Prostate gland (tissue), 2 donors: ENCODE results near the gene NT5DC1. TPM values are rescaled to one million over a fixed set of nuclear protein-coding genes. Genes with fewer than 3 reads are reported as not detected.

ENCODE experiments used
- DNase-seq: peaks from one replicate; pipeline ENCODE4 v3.0.0-alpha.2; 2019; ENCODE audit warnings: low spot score
- H3K27ac ChIP-seq, 2 donors: fragments of 200-600 bp; sonication (generic); 2 replicates each; pipeline ENCODE4 v1.5.1; 2017 to 2019
- H3K27me3 ChIP-seq: fragments of 200-600 bp; sonication (generic); replicated peaks from 2 replicates; pipeline ENCODE4 v1.5.1; 2019; ENCODE audit not compliant: insufficient read depth
- H3K36me3 ChIP-seq, 2 donors: fragments of 200-600 bp; sonication (generic); 1 replicate in 1 of 2; 2 replicates in 1 of 2; pipeline versions ENCODE4 v1.5.1 to v1.8.1; 2017 to 2019
- H3K4me1 ChIP-seq: fragments of 200-600 bp; sonication (generic); replicated peaks from 2 replicates; pipeline ENCODE4 v1.5.1; 2019
- H3K4me3 ChIP-seq, 2 donors: fragments of 200-600 bp; sonication (generic); 2 replicates each; pipeline ENCODE4 v1.5.1; 2017 to 2019
- H3K9me3 ChIP-seq: fragments of 200-600 bp; sonication (generic); 2 replicates; pipeline ENCODE4 v1.5.1; 2017
- POLR2A ChIP-seq: fragments of 450-650 bp; IDR thresholded peaks from one replicate; pipeline ENCODE4 v1.6.1; 2016; ENCODE audit warnings: antibody characterized with exemption, mild to moderate bottlenecking
- POLR2AphosphoS5 ChIP-seq: sonication (generic); formaldehyde crosslinking; IDR thresholded peaks from one replicate; pipeline ENCODE4 v1.6.1; 2017; ENCODE audit warnings: antibody characterized with exemption
- WGBS: methylation state at CpG from one replicate; pipeline ENCODE4 v1.1.5; 2018; 5-methylcytosine and 5-hydroxymethylcytosine counted together
- intact Hi-C: fragments of 100-400 bp; cut with DNase I; formaldehyde crosslinking; loops from one replicate; pipeline ENCODE4 v1.14.2; 2022
- total RNA-seq, 2 donors: library from RNA; depleted of rRNA; stranded (reverse); fragments of >200 nt; gene quantifications; one replicate each; pipeline ENCODE4 v1.1.0, GENCODE V29; 2016
- TF ChIP-seq, protein P1 (sequence below), 4 experiments: fragments of 200-600 bp in 2 of 4; fragments of 450-650 bp in 2 of 4; sonication (generic) in 2 of 4; IDR thresholded peaks; 1 replicate in 3 of 4; 2 replicates in 1 of 4; pipeline ENCODE4 v1.5.1; 2016 to 2019; ENCODE audit warnings: antibody characterized with exemption in 4 of 4, mild to moderate bottlenecking in 2 of 4, moderate library complexity in 2 of 4

Gene NT5DC1
- total RNA-seq, 2 donors from 2014 or later = 12.3 to 26.1 TPM

GRCh38 chr6:116200619-116201249, 100.1 kb downstream of the NT5DC1 start:
- Histone ChIP-seq H3K27me3 (no peaks in the 10 kb centered on the region), H3K4me1 (no peaks in the 10 kb centered on the region), H3K36me3 (no peaks in the 10 kb centered on the region), H3K27ac (no peak overlapping the region), H3K4me3 (no peak overlapping the region), H3K9me3 (no peaks in the 10 kb centered on the region)
- peak; percentile 7 for TF ChIP-seq POLR2AphosphoS5
- TF ChIP-seq POLR2A = no peak
- intact Hi-C loops = no loop called here
- DNase-seq = no peak
- WGBS = 51% methylated on average over 3 of the region's 3 CpGs

GRCh38 chr6:116201538-116201937, 100.9 kb downstream of the NT5DC1 start:
- intact Hi-C loops = no loop called here
- Histone ChIP-seq H3K36me3 (no peaks in the 10 kb centered on the region), H3K27me3 (no peaks in the 10 kb centered on the region), H3K4me1 (no peaks in the 10 kb centered on the region), H3K4me3 (no peak overlapping the region), H3K9me3 (no peaks in the 10 kb centered on the region), H3K27ac (no peak overlapping the region)
- 81% methylated on average over 2 of the region's 2 CpGs for WGBS
- no peak for TF ChIP-seq POLR2AphosphoS5
- TF ChIP-seq, protein P1, sequence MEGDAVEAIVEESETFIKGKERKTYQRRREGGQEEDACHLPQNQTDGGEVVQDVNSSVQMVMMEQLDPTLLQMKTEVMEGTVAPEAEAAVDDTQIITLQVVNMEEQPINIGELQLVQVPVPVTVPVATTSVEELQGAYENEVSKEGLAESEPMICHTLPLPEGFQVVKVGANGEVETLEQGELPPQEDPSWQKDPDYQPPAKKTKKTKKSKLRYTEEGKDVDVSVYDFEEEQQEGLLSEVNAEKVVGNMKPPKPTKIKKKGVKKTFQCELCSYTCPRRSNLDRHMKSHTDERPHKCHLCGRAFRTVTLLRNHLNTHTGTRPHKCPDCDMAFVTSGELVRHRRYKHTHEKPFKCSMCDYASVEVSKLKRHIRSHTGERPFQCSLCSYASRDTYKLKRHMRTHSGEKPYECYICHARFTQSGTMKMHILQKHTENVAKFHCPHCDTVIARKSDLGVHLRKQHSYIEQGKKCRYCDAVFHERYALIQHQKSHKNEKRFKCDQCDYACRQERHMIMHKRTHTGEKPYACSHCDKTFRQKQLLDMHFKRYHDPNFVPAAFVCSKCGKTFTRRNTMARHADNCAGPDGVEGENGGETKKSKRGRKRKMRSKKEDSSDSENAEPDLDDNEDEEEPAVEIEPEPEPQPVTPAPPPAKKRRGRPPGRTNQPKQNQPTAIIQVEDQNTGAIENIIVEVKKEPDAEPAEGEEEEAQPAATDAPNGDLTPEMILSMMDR (IDR thresholded peaks at IDR 0.05) = no peak
- no peak for TF ChIP-seq POLR2A
- DNase-seq = no peak

- TF ChIP-seq, protein P1 (IDR thresholded peaks at IDR 0.05) = no peak
- TF ChIP-seq POLR2A (no peak), POLR2AphosphoS5 (no peak)
Measured at GRCh38 chr6:116205281-116205680, 104.6 kb downstream of the NT5DC1 start.

GRCh38 chr6:116206231-116206903, 105.7 kb downstream of the NT5DC1 start:
- Histone ChIP-seq H3K27me3 (no peaks in the 10 kb centered on the region), H3K9me3 (no peaks in the 10 kb centered on the region), H3K27ac (no peak overlapping the region), H3K4me3 (no peak overlapping the region), H3K36me3 (no peaks in the 10 kb centered on the region), H3K4me1 (peaks cover 4% of the 10 kb centered on the region)
- TF ChIP-seq POLR2A (no peak), POLR2AphosphoS5 (no peak)
- TF ChIP-seq, protein P1 (IDR thresholded peaks at IDR 0.05) = no peak
- intact Hi-C loops = no loop called here
- WGBS = 83% methylated on average over 1 of the region's 1 CpG
- no peak for DNase-seq

More at GRCh38 chr6:116205281-116205680, 104.6 kb downstream of the NT5DC1 start:
- intact Hi-C loops = no loop called here
- no peaks in the 10 kb centered on the region for H3K27me3 ChIP-seq
- no peaks in the 10 kb centered on the region for H3K9me3 ChIP-seq
- no peak for DNase-seq
- H3K4me3 ChIP-seq = no peak overlapping the region
- WGBS = 92% methylated on average over 2 of the region's 2 CpGs
- H3K36me3 ChIP-seq = no peaks in the 10 kb centered on the region
- no peak overlapping the region for H3K27ac ChIP-seq
- H3K4me1 ChIP-seq = no peaks in the 10 kb centered on the region

DNA sequence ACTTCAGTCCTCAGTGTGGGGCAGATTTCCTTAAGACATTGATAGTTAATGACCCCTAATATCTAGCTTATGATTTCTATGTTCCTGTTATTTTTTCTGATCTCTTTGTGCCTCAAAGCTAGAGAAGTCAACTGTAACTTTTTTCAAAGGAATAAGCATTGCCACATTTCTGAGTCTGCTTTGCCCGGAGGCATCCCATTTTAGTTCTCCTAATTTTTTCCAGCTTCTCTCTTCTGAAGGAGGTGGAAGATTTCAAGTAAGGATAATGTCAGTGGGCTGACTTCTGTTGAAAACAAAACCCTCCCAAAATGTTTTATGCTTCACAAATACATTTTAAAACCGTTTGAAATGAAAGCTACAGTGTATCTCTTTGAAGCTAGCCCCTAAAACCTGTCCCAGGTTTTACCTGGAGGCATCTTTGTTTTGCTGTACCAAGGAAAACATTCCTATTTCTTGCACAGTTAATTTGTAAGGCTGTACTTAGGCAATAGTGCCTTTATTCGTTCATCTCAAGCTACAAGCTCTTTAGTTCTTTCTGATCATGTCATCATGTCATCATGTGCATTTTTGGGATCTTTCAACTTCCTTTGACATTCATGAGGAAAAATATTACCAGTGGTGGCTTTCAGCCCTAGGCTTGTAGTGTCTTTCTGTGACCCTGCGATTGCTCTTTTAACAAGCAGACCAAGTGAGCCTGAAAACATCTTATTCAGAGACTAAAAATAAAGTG, 107.6 kb downstream of the NT5DC1 start:
- Histone ChIP-seq H3K4me3 (no peak overlapping the region), H3K27me3 (no peaks in the 10 kb centered on the region), H3K27ac (no peak overlapping the region), H3K36me3 (no peaks in the 10 kb centered on the region), H3K9me3 (no peaks in the 10 kb centered on the region), H3K4me1 (peaks cover 4% of the 10 kb centered on the region)
- intact Hi-C loops = no loop called here
- 73% methylated on average over 4 of the region's 4 CpGs for WGBS
- TF ChIP-seq, protein P1 (IDR thresholded peaks at IDR 0.05) = no peak
- no peak for TF ChIP-seq POLR2AphosphoS5
- no peak for TF ChIP-seq POLR2A
- DNase-seq = no peak
